NOMO-1 treated with DMSO at 0.1 percent for 48 hours (cell line): ENCODE results near the gene CHMP4A.
"Not testable (repeated sequence)": the region's sequence is repeated elsewhere in the genome, so short reads cannot be mapped to it uniquely, and the experiment has no call there.

Experiments
- DNase-seq: peaks from one replicate; lab custom pipeline; 2025; ENCODE audit not compliant: unreplicated experiment; lab: John Stamatoyannopoulos, UW

CHMP4A gene

GRCh38 chr14:24226473-24226872 lies 13.2 kb upstream of the CHMP4A start:
- DNase-seq, result no peak

DNA sequence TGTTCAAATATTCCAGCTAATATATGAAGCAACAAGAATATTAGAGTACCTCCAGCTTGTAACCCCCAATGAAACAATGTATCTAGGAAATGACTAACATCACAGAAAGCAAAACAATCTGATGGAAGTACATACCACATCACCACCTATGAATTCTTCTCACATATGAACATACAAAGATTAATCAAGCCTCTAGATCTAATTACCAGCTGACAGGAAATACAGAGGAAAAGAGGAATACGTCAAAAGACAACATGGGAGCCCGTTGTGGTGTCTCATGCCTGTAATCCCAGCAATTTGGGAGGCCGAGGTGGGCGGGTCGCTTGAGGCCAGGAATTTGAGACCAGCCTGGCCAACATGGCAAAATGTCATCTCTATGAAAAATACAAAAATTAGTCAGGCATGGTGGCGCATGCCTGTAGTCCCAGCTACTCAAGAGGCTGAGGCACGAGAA lies 11.4 kb upstream of the CHMP4A start:
- no peak for DNase-seq

DNA sequence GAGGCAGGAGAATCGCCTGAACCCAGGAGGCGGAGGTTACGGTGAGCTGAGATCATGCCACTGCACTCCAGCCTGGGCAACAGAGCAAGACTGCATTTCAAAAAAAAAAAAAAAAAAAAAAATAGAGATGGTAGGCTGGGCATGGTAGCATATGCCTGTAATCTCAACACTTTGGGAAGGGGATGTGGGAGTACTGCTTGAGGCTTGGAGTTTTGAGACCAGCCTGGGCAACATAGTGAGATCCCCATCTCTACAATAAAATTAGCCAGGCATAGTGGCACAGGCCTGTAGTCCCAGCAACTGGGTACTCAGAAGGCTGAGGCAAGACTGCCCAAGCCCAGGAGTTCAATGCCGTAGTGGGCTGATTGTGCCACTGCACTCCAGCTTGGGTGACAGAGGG lies 9.7 kb upstream of the CHMP4A start:
- DNase-seq, result not testable (repeated sequence)

DNA sequence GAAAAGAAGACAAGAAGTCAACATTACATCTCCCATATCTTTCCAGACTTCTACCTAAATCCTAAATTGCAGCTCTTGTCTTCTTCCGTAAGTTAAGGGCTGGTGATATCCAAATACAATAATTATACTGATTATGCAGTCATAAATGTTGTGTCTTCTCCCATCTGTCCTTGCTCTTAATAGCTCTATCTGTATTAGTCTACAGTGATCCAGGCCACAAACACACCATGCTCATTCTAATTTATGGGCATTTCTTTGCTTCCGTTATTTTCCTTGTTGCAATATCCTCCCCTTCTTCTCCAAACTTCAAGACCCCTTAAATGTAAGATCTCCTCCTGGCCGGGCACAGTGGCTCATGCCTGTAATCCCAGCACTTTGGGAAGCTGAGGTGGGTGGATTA lies 6.2 kb upstream of the CHMP4A start:
- no peak for DNase-seq

- no peak for DNase-seq
Measured at GRCh38 chr14:24219080-24219479, 5.8 kb upstream of the CHMP4A start.

- DNase-seq, result not testable (repeated sequence)
Measured at GRCh38 chr14:24216876-24217275, 3.6 kb upstream of the CHMP4A start.

GRCh38 chr14:24216345-24216699 lies 3.0 kb upstream of the CHMP4A start:
- no peak for DNase-seq

DNA sequence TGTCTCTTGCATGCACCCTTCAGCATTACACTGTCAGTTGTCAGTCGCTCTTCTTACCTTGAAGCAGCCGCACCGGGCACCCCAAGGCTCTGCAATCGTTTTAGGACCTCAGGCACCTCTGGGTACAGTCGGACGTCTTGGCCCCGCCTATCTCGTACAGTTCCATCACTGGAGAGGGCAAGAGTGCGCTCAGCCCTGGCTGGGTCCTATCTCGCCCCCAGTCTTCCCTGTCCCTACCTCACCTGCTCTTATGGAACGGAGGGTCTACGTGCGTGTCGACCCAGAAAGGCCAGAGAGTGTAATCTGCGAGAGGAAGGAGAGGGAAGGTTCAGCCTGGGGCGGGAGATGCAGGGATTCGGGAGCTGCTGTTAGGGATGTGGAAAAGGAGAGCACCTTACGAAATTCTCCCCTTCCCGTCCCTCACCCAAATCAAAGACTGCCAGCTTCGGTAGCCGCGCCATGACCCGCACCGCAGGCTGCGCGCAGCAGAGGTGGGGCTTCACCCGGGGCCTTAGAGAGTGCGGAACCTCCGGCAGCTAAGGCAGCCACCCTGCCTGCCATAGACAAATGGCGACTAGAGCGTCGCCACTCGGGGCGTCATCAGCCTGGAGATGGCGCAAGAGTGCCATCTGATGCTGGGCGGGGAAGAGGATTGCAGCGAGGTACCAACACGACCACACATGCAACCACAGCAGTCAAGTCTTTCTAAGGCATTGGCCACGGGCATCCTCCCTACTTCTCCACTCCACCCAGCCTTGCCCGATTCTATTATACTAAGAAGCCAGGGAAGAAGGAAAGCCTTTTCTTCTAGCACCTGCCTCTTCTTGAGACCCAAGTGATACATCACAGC lies 2.4 kb upstream of the CHMP4A start, which contains the start of gene MDP1:
Gene MDP1, minus strand, starts transcription at position 572 of the 850 bp plus-strand sequence. Its CDS starts 111 bp downstream, at position 461.
- DNase-seq, result peak; percentile 93

DNA sequence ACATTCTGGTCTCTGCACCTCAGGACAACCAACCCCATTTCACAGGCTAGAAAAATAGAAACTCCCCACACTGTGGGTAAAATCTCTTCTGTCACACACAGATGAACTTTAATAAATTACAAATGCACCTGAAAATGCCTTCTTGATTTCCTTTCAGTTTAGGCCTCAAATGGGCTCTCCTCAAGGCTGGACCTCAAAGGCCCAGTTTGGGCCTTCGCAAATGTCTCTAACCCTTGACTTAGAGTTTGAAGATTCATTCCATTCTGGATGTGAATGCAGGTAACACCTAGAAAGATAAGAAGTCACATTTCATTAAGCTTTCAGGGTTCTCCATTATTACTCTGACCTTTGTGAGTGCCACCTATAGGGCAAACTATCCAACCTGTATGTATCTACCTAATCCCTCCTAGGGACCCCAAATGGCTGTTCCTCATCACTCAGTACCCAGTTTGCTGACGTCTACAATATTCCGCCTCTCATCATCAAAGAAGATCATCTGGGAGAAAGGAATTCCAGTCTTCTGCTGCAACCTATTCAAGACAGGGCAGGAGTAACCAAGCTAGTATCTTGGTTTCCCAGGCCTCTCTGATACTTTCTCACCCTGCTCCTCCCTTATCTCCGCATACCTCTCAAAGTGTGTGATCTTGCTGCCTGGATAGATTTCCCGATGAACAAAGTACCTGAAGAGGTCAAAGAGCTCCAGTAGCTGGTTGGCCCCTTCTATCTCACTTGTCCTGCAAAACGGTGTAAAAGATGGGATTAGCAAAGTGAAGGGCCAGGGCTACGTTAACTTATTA lies 776 bp upstream of the CHMP4A start:
- no peak for DNase-seq

DNA sequence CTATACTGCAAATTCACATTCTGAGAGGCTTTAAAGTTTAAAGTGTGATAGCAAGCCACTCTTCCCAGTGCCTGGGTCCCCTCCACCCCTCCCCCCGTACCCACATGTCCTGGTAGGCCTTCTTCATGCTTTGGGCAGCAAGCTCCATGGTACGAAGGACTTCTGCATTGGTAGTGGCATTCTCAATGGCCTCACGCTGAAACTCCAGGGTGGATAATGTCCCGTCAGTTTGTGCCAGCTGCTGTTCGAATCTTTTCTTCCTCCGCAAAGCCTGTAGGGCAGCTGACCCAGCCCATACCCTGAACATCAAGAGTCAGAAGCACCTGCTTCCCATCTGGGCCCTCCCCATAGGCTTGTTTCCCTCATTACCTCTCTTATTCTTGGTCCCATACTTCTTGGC lies 2.0 kb downstream of the CHMP4A start:
- no peak for DNase-seq

DNA sequence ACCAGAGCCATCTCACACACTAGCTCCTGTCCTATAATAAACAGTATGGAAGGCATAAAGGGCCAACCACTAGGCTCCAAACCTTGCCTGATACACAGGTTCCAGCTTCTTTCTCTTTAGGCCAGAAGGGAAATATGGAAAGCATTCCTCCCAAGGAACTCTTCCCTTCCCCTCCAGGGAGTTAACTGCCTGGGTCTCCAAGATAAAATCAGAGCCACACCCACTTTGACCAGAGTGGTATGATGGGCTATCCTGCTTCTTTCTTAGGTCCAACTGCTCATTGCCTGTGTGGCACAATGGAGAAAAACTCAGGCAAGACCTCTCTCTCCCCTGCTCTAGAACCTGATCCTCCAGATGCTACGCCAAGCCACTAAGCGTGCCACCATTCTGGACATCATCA lies 5.7 kb downstream of the CHMP4A start:
- no peak for DNase-seq

- no peak for DNase-seq
Measured at GRCh38 chr14:24207104-24207551, 6.2 kb downstream of the CHMP4A start.

GRCh38 chr14:24206260-24207103 lies 6.8 kb downstream of the CHMP4A start:
- DNase-seq, result no peak

DNA sequence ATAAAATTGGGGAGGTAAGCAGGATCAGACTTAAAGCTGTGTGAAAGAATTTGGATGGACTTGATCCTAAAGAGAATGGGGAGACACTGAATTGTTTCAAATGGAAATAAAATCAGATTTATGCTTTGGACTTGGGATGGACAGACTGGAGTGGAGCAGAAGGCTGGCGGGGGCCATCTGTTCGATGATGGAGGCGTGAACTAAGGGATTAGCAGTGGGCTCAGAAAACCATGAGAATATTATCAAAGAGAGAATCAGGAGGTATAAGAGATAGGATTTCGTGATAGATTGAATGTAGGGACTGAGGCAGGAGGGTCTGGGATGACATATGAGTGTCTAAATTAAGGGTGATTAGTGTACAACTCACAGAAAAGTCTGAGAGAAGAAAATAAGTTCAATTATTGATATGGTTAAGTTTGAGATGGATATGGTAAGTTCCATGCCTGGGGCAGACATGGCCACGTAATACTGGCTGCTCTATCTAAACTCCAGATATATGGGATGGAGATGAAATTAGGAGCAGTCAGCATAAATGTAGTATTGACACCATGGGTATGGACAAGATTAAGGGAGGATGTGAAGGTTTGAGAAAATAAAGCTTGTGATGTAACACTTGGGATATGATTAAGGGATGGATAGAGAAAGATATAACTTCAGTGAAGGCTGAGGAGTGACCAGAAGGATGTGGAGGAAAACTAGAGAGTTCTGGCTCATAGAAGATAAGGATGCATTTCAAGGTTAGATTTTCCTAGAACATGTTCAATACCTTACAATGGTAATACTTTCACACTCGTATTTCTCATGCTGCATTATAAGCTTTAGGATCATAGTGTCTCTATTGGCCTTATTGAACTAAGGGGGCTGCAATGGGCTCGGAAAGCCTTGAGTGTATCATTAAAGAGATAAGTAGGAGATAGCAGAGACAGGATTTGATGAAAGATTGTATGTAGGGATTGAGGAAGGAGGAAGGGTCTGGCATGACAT lies 8.8 kb downstream of the CHMP4A start:
- no peak for DNase-seq

- DNase-seq, result not testable (repeated sequence)
Measured at GRCh38 chr14:24203249-24203886, 9.9 kb downstream of the CHMP4A start.

GRCh38 chr14:24202538-24202937 lies 10.8 kb downstream of the CHMP4A start:
- DNase-seq, result not testable (repeated sequence)

GRCh38 chr14:24198814-24199524 lies 14.3 kb downstream of the CHMP4A start:
- no peak for DNase-seq

DNA sequence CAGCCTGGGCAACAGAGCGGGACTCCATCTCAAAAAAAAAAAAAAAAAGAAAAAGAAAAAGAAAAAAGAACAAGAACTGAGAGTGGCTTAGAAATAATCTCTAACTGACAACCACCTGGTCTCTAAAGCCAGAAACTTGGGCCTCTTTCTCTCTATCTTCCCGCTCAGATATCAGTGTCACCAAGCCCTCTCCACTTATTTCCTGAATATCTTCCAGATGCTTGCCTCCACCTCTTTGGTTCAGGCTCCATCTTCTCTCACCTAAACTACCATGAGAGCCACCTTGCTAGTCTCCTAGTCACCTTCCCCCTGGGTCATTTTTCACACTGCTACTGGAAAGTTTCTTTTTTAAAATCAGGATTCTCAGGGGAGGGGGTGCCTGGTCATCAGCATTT lies 16.2 kb downstream of the CHMP4A start:
- DNase-seq, result no peak
